ENCODE measurements around the gene FAM76B.

The FAM76B gene

DNA sequence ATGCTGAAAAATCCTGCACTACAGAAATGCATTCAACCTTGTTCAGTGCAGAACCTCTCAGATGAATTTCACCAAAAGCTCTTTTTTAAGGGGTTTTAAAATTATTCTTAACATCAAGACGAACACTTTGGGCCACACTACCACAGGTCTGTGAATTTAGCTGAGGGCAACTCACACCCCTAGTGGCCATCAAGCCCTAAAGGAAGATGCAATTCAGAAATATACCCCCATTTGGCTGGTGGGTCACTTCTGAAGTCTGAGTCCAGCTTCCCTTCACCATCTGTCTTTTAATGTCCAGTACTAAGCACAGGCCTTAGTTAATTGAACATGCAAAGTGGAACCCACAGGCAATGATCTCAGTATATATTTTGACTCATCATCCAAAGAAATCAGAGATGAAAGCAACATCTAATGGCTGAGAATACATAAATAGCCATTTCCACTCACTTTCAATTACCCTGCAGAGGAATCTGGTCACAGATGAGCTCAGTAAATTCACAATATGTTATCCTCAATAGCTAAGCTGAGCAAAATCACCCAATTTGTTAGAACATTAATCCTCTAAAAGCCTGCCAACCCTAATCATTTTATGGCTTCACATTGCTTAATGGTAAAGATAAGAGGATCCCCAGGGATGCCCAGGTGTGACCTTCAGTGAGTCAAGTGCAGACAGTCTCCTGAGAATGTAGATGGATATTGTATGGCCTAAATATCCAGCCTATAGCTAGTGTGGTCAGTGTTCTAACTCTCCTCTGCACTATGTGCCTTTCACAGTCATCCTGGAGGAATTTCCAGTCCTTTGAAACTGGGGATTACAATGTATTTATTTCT lies 50.3 kb downstream of the FAM76B start:
- H3K4me3 Mint-ChIP-seq = no peak overlapping the region
- H3K9me3 Mint-ChIP-seq = no peaks in the 10 kb centered on the region
- H3K4me1 Mint-ChIP-seq = no peaks in the 10 kb centered on the region
- no peaks in the 10 kb centered on the region for H3K36me3 Mint-ChIP-seq (ENCODE audit: insufficient read depth)
- ATAC-seq (replicated peaks; ENCODE audit: extremely low read depth, poor library complexity, severe bottlenecking) = no peak
- DNase-seq (ENCODE audit: low spot score in 2 of 2) = no peak
- peaks cover 7% of the 10 kb centered on the region for H3K27me3 Mint-ChIP-seq
- no peak overlapping the region for H3K27ac Mint-ChIP-seq (ENCODE audit: low read depth)

DNA sequence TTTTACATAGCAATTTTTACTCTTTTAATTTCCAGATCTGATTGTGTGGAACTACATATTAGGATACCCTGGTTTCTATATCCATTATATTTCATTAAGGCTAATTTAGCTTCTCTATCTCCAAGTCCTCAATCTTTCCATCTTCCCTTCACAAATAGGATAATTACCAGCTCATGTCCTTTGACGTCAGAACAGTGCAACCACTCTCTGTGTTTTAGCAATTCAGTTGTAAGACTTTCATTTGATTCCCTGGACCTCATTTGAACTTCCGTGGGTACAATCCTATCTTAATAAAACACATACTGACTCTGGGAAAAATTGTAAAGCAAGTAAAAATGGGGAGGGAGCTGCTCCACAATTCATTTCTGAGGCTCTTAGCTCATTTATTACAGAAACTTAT lies 52.8 kb downstream of the FAM76B start:
- ATAC-seq (replicated peaks; ENCODE audit: extremely low read depth, poor library complexity, severe bottlenecking) = no peak
- H3K4me1 Mint-ChIP-seq = no peaks in the 10 kb centered on the region
- no peaks in the 10 kb centered on the region for H3K36me3 Mint-ChIP-seq (ENCODE audit: insufficient read depth)
- H3K27me3 Mint-ChIP-seq = peaks cover 19% of the 10 kb centered on the region
- no peaks in the 10 kb centered on the region for H3K9me3 Mint-ChIP-seq
- no peak overlapping the region for H3K27ac Mint-ChIP-seq (ENCODE audit: low read depth)
- DNase-seq (ENCODE audit: low spot score in 2 of 2) = no peak
- no peak overlapping the region for H3K4me3 Mint-ChIP-seq

DNA sequence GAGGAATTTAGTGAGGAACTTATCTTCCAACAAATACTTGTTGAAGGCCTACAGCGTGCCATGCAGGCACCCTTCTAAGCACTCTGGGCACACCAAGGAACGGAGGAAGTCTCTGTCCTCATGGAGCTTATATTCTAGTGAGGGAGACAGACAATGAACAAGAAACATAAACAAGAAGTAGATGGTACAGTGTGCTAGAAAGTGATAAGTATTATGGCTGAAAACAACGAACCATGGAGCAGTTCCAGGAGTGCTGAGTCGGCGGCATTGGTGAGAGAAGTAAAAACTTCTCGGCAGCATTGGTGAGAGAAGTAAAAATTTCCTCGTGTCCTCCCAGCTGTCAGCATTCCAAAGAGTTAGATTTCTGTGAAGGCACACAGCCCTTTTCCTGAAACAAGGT lies 53.2 kb downstream of the FAM76B start:
- H3K4me3 Mint-ChIP-seq = no peak overlapping the region
- no peaks in the 10 kb centered on the region for H3K9me3 Mint-ChIP-seq
- H3K4me1 Mint-ChIP-seq = no peaks in the 10 kb centered on the region
- no peak overlapping the region for H3K27ac Mint-ChIP-seq (ENCODE audit: low read depth)
- peaks cover under 1% of the 10 kb centered on the region for H3K36me3 Mint-ChIP-seq (ENCODE audit: insufficient read depth)
- H3K27me3 Mint-ChIP-seq = peaks cover 23% of the 10 kb centered on the region
- no peak for DNase-seq (ENCODE audit: low spot score in 2 of 2)
- no peak for ATAC-seq (replicated peaks; ENCODE audit: extremely low read depth, poor library complexity, severe bottlenecking)

DNA sequence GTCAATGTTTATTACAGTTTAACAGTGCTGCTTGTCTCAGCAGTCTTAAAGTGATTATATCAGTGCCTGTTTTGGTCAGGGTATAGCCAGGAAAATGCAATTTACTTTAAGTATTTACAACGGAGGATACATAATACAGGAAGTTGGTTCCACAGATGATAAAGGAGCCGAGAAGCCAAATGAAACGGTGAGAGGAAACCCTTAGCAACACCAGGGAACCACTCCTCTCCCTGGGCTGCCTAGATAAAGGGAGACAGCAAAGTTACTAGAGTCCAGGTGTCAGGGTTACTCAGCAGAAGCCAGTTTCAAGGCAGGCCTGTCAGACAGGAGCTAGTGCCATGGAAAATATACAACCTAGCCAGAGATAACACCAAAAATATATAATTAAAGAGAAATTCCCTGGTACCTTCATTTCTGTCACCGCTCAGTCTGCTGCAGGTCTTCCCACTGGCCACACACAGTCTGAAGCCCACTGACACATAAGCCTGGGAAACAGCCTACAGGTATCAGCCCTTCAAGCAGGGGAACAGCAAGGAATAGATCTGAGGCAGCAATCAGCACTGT lies 55.5 kb downstream of the FAM76B start:
- no peak overlapping the region for H3K4me3 Mint-ChIP-seq
- H3K9me3 Mint-ChIP-seq = no peaks in the 10 kb centered on the region
- H3K36me3 Mint-ChIP-seq (ENCODE audit: insufficient read depth) = peaks cover 1% of the 10 kb centered on the region
- H3K27me3 Mint-ChIP-seq = peaks cover 37% of the 10 kb centered on the region
- no peaks in the 10 kb centered on the region for H3K4me1 Mint-ChIP-seq
- DNase-seq (ENCODE audit: low spot score in 2 of 2) = no peak
- no peak for ATAC-seq (replicated peaks; ENCODE audit: extremely low read depth, poor library complexity, severe bottlenecking)
- H3K27ac Mint-ChIP-seq (ENCODE audit: low read depth) = no peak overlapping the region

DNA sequence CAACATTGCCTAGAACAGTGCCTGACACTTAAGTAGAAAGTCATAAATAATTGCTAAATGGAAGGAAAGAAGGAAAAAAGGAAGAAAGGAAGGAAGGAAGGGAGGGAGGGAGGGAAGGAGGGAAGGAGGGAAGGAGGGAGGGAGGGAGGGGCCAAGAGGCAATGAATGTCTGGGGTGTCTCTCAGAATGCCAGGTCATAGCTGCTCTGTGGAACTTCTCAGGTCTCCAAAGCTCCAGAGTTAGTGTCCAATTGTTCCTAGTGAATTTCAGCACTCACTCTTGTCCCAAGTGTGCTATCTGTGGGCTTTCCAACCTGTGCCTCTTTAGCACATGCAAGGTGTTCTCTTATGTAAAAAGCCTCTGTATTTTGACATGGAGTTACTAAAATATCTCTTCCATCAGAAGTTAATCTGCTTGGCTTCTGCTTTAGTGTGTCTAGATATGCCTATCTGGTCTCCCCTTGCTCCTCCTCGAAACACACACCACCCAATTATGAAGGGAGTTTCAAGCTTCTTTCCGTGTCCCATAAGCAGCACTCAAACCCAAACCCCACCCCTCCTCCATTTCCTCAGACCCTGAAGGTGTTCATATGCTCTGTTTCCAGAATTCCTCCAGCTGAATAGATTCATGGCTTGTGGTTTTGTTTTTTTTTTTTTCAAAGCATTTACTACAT lies 56.5 kb downstream of the FAM76B start:
- no peak overlapping the region for H3K27ac Mint-ChIP-seq (ENCODE audit: low read depth)
- ATAC-seq (replicated peaks; ENCODE audit: extremely low read depth, poor library complexity, severe bottlenecking) = no peak
- peaks cover 37% of the 10 kb centered on the region for H3K27me3 Mint-ChIP-seq
- no peak for DNase-seq (ENCODE audit: low spot score in 2 of 2)
- no peaks in the 10 kb centered on the region for H3K9me3 Mint-ChIP-seq
- no peaks in the 10 kb centered on the region for H3K4me1 Mint-ChIP-seq
- H3K4me3 Mint-ChIP-seq = no peak overlapping the region
- peaks cover 1% of the 10 kb centered on the region for H3K36me3 Mint-ChIP-seq (ENCODE audit: insufficient read depth)

DNA sequence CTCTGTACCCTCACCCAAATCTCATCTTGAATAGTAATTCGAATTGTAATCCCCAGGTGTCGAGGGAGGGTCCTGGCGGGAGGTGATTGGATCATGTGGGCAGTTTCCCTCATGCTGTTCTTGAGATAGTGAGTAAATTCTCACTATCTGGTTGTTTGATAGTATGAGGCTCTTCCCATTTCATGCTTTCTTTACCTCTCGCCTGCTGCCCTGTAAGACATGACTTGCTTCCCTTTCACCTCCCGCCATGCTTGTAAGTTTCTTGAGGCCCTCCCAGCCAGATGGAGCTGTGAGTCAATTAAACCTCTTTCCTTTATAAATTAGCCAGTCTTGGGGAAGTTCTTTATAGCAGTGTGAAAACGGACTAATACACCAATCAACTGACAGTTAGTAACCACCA lies 60.1 kb downstream of the FAM76B start:
- Mint-ChIP-seq H3K9me3 (no peaks in the 10 kb centered on the region), H3K27ac (ENCODE audit: low read depth) (no peak overlapping the region), H3K4me3 (no peak overlapping the region), H3K4me1 (no peaks in the 10 kb centered on the region), H3K27me3 (peaks cover 44% of the 10 kb centered on the region), H3K36me3 (ENCODE audit: insufficient read depth) (peaks cover 1% of the 10 kb centered on the region)
- ATAC-seq (replicated peaks; ENCODE audit: extremely low read depth, poor library complexity, severe bottlenecking) = no peak
- DNase-seq (ENCODE audit: low spot score in 2 of 2) = no peak

DNA sequence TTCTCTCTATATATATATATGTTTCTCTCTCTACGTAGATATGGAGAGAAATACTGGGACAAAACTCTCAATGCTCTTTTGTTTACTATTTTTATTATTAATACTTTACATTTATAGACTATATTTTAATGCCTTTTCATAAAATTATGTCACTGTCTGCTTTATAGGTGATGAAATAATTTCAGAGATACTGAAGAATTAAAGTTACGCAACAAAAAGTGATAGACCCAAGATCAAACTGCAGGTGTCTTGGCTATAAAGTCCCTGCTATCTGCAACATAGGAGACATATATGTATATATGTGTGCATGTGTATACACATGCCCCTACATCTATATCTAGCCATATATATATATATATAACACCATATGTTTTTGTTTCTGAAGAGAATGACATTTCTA lies 60.8 kb downstream of the FAM76B start:
- Mint-ChIP-seq H3K4me1 (no peaks in the 10 kb centered on the region), H3K9me3 (no peaks in the 10 kb centered on the region), H3K27ac (ENCODE audit: low read depth) (no peak overlapping the region), H3K4me3 (no peak overlapping the region), H3K36me3 (ENCODE audit: insufficient read depth) (peaks cover 1% of the 10 kb centered on the region), H3K27me3 (peaks cover 38% of the 10 kb centered on the region)
- ATAC-seq (replicated peaks; ENCODE audit: extremely low read depth, poor library complexity, severe bottlenecking) (no peak), DNase-seq (ENCODE audit: low spot score in 2 of 2) (no peak)

DNA sequence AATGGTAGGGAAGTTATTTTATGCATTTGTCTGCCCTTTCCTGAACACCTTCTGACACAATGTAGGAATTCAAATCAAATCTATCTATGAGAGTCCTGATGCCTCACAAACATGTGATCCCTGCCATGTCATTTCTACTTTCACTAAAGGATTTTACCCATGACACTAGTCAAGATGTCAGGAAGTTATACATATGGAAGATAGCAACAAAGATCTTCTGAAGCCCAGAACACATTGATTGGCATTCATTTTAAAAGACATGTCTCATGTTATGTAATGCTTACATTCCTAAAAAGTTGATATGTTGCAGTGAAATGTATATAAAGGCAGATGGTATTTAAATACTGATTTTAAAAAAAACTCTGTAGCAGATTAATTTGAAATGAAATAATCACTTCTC lies 61.5 kb downstream of the FAM76B start:
- Mint-ChIP-seq H3K36me3 (ENCODE audit: insufficient read depth) (peaks cover 1% of the 10 kb centered on the region), H3K27ac (ENCODE audit: low read depth) (no peak overlapping the region), H3K4me1 (no peaks in the 10 kb centered on the region), H3K4me3 (no peak overlapping the region), H3K9me3 (no peaks in the 10 kb centered on the region), H3K27me3 (peaks cover 38% of the 10 kb centered on the region)
- ATAC-seq (replicated peaks; ENCODE audit: extremely low read depth, poor library complexity, severe bottlenecking) (no peak), DNase-seq (ENCODE audit: low spot score in 2 of 2) (no peak)

DNA sequence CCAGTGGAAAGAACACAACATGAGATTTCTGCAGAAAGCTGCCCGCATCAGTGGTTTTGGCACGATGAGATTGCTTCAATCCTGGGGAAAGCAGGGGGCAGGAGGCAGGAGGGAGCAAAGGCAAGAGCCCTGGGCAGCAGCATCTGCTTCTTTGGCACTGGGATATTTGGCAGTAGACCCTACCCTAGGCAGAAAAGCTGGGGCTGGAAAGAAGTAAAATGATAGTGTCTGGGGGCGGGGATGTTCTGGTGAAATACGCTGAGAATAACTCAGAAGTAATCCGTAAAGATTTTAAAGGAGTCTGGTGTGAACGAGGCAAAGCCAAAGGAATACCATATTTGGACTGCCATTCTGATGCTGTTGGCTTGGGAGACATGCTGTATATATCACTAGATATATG lies 62.0 kb downstream of the FAM76B start:
- peaks cover 1% of the 10 kb centered on the region for H3K36me3 Mint-ChIP-seq (ENCODE audit: insufficient read depth)
- no peak overlapping the region for H3K27ac Mint-ChIP-seq (ENCODE audit: low read depth)
- H3K4me3 Mint-ChIP-seq = no peak overlapping the region
- ATAC-seq (replicated peaks; ENCODE audit: extremely low read depth, poor library complexity, severe bottlenecking) = no peak
- no peaks in the 10 kb centered on the region for H3K4me1 Mint-ChIP-seq
- DNase-seq (ENCODE audit: low spot score in 2 of 2) = no peak
- H3K27me3 Mint-ChIP-seq = peaks cover 38% of the 10 kb centered on the region
- no peaks in the 10 kb centered on the region for H3K9me3 Mint-ChIP-seq

DNA sequence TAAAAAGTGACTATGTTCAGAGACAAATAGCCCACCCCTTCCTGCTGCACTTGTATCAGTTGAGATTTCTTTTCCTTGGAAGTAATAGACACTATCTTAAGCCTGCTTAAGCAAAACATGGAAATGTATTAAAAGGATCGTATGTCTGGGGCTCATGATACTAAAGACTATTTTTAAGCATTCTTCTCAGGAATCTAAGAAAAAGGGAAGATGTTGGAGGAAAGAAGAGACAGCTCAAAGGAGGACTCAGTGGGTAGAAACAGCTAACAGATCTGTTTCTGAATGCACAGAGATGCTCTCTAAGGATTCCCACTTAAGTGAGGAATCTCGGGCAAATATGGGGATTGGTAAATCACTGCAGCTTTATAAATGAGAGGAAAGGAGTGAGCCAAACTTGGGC lies 62.5 kb downstream of the FAM76B start:
- no peaks in the 10 kb centered on the region for H3K4me1 Mint-ChIP-seq
- peaks cover 34% of the 10 kb centered on the region for H3K27me3 Mint-ChIP-seq
- H3K9me3 Mint-ChIP-seq = no peaks in the 10 kb centered on the region
- no peak overlapping the region for H3K4me3 Mint-ChIP-seq
- ATAC-seq (replicated peaks; ENCODE audit: extremely low read depth, poor library complexity, severe bottlenecking) (no peak), DNase-seq (ENCODE audit: low spot score in 2 of 2) (no peak)
- no peak overlapping the region for H3K27ac Mint-ChIP-seq (ENCODE audit: low read depth)
- H3K36me3 Mint-ChIP-seq (ENCODE audit: insufficient read depth) = peaks cover 1% of the 10 kb centered on the region

DNA sequence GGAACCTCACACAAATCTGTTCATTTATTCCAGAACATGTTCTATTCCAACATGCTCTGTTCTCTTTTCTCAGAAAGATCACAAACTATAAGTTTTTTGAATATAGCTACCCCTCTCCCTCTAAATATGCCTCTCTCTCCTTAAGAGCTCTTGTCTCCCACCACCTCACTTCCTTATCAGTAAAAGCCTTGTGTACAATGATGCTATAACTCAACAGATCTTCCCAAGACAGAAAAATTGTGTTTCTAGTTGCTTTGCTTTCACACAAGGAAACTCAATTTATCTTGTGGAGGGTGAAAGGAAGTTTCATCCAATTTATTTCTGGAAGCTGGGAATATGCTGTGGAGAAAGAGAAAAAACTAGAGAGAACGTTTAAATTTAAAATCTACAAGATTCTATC lies 64.4 kb downstream of the FAM76B start:
- peaks cover 20% of the 10 kb centered on the region for H3K27me3 Mint-ChIP-seq

DNA sequence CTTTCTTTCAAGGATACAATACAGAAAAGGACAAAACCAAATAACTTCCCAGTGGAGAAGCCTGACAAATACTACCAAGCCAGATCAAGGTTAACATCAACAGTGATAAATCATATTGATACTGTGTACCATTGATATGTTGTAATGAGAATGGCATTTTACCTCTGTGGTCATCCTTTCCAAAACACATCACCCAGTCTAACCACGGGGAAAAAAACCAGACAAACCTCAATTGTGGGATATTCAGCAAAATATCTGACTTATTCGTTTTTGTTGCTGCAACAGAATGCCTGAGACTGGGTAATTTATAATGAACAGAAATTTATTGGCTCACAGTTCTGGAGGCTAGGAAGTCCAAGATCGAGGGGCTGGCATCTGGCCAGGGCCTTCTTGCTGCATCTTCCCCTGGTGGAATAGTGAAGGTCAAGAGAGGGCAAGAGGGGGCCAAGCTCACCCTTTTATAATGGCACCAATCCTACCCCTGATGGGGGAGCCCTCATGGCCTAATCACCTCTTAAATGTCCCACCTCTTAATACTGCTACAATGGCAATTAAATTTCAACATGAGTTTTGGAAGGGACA lies 66.1 kb downstream of the FAM76B start:
- DNase-seq (ENCODE audit: low spot score in 2 of 2) = no peak
- Mint-ChIP-seq H3K9me3 (no peaks in the 10 kb centered on the region), H3K27me3 (peaks cover 20% of the 10 kb centered on the region), H3K4me3 (no peak overlapping the region), H3K36me3 (ENCODE audit: insufficient read depth) (no peaks in the 10 kb centered on the region), H3K4me1 (peaks cover 5% of the 10 kb centered on the region), H3K27ac (ENCODE audit: low read depth) (no peak overlapping the region)
- ATAC-seq (replicated peaks; ENCODE audit: extremely low read depth, poor library complexity, severe bottlenecking) = no peak

More for the DNA sequence above, 64.4 kb downstream of the FAM76B start:
- Mint-ChIP-seq H3K9me3 (no peaks in the 10 kb centered on the region), H3K27ac (ENCODE audit: low read depth) (no peak overlapping the region), H3K4me1 (peaks cover 4% of the 10 kb centered on the region), H3K4me3 (no peak overlapping the region), H3K36me3 (ENCODE audit: insufficient read depth) (no peaks in the 10 kb centered on the region)
- DNase-seq (ENCODE audit: low spot score in 2 of 2) (no peak), ATAC-seq (replicated peaks; ENCODE audit: extremely low read depth, poor library complexity, severe bottlenecking) (no peak)

DNA sequence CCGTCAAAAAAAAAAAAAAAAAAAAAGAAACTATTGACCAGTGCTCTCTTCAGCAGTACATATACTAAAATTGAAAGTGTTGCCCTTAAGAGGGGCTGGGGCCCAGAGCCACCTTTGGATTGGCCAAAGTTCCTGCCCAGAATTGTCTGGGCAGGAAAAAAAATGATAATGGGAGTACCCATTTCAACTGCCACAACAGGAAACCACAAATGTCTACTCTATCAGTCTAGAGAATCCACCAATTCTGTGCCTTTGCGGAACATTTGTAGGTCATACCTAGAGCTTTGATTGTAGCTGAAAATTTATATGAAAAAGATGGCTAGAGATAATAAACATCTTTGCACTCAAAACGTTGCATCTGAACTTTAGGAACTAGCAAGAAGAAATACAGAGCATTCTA lies 69.4 kb downstream of the FAM76B start:
- no peak overlapping the region for H3K4me3 Mint-ChIP-seq
- H3K27ac Mint-ChIP-seq (ENCODE audit: low read depth) = no peak overlapping the region
- H3K36me3 Mint-ChIP-seq (ENCODE audit: insufficient read depth) = no peaks in the 10 kb centered on the region
- DNase-seq (ENCODE audit: low spot score in 2 of 2) = no peak
- peaks cover 20% of the 10 kb centered on the region for H3K27me3 Mint-ChIP-seq
- ATAC-seq (replicated peaks; ENCODE audit: extremely low read depth, poor library complexity, severe bottlenecking) = no peak
- H3K9me3 Mint-ChIP-seq = no peaks in the 10 kb centered on the region
- peaks cover 10% of the 10 kb centered on the region for H3K4me1 Mint-ChIP-seq
